Esophagus squamous epithelium (tissue), 4 donors: ENCODE data around the gene IQCK.

ENCODE experiments used
- POLR2A ChIP-seq, 4 donors: fragments of 450-650 bp; IDR thresholded peaks; one replicate each; pipeline ENCODE4 v1.6.1; 2017; ENCODE audit warnings: antibody characterized with exemption in 4 of 4, mild to moderate bottlenecking in 4 of 4, moderate library complexity in 3 of 4
- TF ChIP-seq, protein P1 (sequence below), 6 experiments: fragments of 450-650 bp in 4 of 6; fragments of 200-600 bp in 2 of 6; sonication (generic) in 2 of 6; IDR thresholded peaks; one replicate each; pipeline ENCODE4 v1.5.1; 2016 to 2019; ENCODE audit warnings: antibody characterized with exemption in 6 of 6, mild to moderate bottlenecking in 4 of 6, moderate library complexity in 4 of 6

DNA sequence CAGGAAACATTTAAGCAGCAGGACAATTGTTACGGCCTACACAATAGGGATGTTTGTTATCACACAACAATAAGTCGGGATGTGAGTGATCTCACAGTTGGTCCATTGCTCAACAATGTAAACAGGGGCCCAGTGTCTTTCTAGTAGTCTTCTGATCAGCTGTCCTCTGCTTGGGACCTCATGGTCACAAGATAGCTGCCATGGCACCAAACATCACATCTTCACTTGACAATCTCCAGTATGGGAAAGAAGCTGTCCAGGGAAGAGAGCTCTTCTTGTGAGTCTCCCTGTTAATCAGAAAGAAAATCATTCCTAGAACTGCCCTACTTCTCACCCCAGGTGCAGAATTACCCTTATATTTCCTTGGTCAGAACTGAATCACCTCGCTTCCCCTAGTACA, 172.8 kb downstream of the IQCK start:
- TF ChIP-seq, protein P1, sequence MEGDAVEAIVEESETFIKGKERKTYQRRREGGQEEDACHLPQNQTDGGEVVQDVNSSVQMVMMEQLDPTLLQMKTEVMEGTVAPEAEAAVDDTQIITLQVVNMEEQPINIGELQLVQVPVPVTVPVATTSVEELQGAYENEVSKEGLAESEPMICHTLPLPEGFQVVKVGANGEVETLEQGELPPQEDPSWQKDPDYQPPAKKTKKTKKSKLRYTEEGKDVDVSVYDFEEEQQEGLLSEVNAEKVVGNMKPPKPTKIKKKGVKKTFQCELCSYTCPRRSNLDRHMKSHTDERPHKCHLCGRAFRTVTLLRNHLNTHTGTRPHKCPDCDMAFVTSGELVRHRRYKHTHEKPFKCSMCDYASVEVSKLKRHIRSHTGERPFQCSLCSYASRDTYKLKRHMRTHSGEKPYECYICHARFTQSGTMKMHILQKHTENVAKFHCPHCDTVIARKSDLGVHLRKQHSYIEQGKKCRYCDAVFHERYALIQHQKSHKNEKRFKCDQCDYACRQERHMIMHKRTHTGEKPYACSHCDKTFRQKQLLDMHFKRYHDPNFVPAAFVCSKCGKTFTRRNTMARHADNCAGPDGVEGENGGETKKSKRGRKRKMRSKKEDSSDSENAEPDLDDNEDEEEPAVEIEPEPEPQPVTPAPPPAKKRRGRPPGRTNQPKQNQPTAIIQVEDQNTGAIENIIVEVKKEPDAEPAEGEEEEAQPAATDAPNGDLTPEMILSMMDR (IDR thresholded peaks at IDR 0.05): no peak
- no peak for TF ChIP-seq POLR2A (IDR thresholded peaks at IDR 0.05)
